Measurements from ENCODE around the gene ZNF416. TPM values are rescaled to one million over a fixed set of nuclear protein-coding genes. Genes with fewer than 3 reads are reported as not detected.

Gene ZNF416
- total RNA-seq, 2 experiments from 2014 or later = 5.2 to 5.7 TPM

DNA sequence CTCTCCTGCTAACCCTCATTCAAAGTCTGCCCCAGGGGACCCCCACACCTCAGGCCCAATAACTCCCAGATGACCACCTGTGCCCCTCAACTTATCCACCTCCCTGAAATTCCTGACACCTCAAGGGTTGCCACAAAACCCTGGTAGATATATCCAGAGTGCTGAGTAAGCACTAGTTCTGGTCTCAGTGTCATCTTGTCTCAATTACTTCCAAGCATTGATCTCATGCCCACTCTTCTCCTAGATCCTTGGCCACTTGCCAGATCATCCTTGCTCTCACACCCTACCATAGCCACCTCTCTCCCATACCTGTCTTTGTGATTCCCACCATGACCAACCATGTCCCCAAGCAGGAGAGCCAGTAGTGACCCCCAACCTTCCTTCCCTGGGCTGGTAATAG, 2.0 kb downstream of the ZNF416 start:
- H3K4me3 ChIP-seq (ENCODE audit: low read length) = no peak overlapping the region

DNA sequence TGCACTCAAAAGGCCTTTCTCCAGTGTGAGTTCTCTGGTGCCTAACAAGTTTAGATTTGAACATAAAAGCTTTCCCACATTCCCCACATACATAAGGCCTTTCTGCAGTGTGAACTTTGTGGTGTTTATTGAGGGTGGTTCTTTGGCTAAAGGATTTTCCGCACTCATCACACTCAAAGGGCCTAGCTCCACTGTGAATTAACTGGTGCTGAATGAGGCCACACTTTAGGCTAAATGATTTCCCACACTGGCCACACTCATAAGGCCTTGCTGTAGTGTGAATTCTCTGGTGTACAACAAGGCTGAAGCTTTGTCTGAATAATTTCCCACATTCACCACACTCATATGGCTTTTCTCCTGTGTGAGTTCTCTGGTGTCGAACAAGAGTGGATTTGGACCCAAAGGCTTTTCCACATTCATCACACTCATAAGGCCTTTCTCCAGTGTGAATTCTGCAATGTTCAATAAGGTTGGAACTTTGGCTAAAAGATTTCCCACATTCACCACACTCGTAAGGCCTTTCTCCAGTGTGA, 6.2 kb downstream of the ZNF416 start:
- Mint-ChIP-seq H3K4me1 (ENCODE audit: low read depth) (peaks cover 13% of the 10 kb centered on the region), H3K27me3 (no peaks in the 10 kb centered on the region), H3K27ac (no peak overlapping the region), H3K36me3 (ENCODE audit: low read depth) (peaks cover 94% of the 10 kb centered on the region), H3K9me3 (peaks cover 26% of the 10 kb centered on the region), H3K4me3 (no peak overlapping the region)
- Histone ChIP-seq H3K36me3 (ENCODE audit: insufficient read depth, low read length) (peaks cover 42% of the 10 kb centered on the region), H3K9me3 (ENCODE audit: control insufficient read depth in 1 of 2, insufficient read depth in 1 of 2, low read length in 2 of 2) (peaks cover 52 to 92% of the 10 kb centered on the region in 2 experiments), H3K4me3 (ENCODE audit: low read length) (no peak overlapping the region), H3K27me3 (ENCODE audit: control insufficient read depth in 1 of 2, insufficient read depth in 2 of 2, low read length in 2 of 2) (no peaks in the 10 kb centered on the region), H3K4me1 (ENCODE audit: insufficient read depth, low read length) (peaks cover 2% of the 10 kb centered on the region), H3K27ac (ENCODE audit: low read depth in 1 of 2, low read length in 2 of 2) (no peak overlapping the region)
- ATAC-seq (ENCODE audit: poor library complexity) (no peak), DNase-seq (no peak)
- intact Hi-C loops (cut with DNase I, micrococcal nuclease) = no loop called here
- POLR2A ChIA-PET = no interaction called here
- CTCF ChIA-PET = no interaction called here
- TF ChIP-seq, protein P1, sequence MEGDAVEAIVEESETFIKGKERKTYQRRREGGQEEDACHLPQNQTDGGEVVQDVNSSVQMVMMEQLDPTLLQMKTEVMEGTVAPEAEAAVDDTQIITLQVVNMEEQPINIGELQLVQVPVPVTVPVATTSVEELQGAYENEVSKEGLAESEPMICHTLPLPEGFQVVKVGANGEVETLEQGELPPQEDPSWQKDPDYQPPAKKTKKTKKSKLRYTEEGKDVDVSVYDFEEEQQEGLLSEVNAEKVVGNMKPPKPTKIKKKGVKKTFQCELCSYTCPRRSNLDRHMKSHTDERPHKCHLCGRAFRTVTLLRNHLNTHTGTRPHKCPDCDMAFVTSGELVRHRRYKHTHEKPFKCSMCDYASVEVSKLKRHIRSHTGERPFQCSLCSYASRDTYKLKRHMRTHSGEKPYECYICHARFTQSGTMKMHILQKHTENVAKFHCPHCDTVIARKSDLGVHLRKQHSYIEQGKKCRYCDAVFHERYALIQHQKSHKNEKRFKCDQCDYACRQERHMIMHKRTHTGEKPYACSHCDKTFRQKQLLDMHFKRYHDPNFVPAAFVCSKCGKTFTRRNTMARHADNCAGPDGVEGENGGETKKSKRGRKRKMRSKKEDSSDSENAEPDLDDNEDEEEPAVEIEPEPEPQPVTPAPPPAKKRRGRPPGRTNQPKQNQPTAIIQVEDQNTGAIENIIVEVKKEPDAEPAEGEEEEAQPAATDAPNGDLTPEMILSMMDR (IDR thresholded peaks at IDR 0.05) = no peak

More for the DNA sequence above, 2.0 kb downstream of the ZNF416 start:
- Histone ChIP-seq H3K27me3 (ENCODE audit: control insufficient read depth in 1 of 2, insufficient read depth in 2 of 2, low read length in 2 of 2) (no peaks in the 10 kb centered on the region), H3K9me3 (ENCODE audit: control insufficient read depth in 1 of 2, insufficient read depth in 1 of 2, low read length in 2 of 2) (peaks cover 42 to 54% of the 10 kb centered on the region in 2 experiments), H3K27ac (ENCODE audit: low read depth in 1 of 2, low read length in 2 of 2) (no peak overlapping the region), H3K36me3 (ENCODE audit: insufficient read depth, low read length) (peaks cover 42% of the 10 kb centered on the region), H3K4me1 (ENCODE audit: insufficient read depth, low read length) (peaks cover 21% of the 10 kb centered on the region)
- H3K4me3 Mint-ChIP-seq = peak overlapping the region; percentile 79
- no peaks in the 10 kb centered on the region for H3K27me3 Mint-ChIP-seq
- ChIA-PET CTCF (no interaction called here), POLR2A (no interaction called here)
- intact Hi-C loops (cut with DNase I, micrococcal nuclease) = loop anchor here (1.0 to 5.0 kb wide), 4 partner anchors 15 to 106 kb away; partner anchors contain the start of genes ZNF211 (in 1 of the 2), ZNF549 (in 1 of the 2) and ZNF551 (in 1 of the 2)
- H3K4me1 Mint-ChIP-seq (ENCODE audit: low read depth) = peaks cover 27% of the 10 kb centered on the region
- peaks cover 31% of the 10 kb centered on the region for H3K9me3 Mint-ChIP-seq
- no peak overlapping the region for H3K27ac Mint-ChIP-seq
- TF ChIP-seq, protein P1 (IDR thresholded peaks at IDR 0.05) = no peak
- H3K36me3 Mint-ChIP-seq (ENCODE audit: low read depth) = peaks cover 83% of the 10 kb centered on the region
- ATAC-seq (ENCODE audit: poor library complexity) (no peak), DNase-seq (no peak)

DNA sequence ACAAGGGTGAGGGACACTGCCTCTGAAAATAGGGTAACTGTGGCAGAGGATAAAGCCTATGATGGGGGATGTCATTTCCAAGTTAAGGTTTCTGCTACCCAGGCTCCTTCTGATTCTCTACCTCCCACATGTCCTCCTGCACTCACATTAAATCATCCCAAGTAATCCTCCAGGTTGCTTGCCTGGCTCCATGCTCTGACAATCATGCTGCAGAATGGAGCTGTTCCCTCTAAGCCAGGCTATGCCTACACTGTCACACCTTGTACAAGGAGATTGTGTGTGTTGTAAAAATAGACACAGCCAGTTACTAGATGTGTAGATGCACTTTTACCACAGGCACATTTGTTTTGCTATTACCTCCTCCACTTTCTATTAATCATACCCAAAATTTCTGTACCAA, 8.0 kb downstream of the ZNF416 start:
- H3K36me3 Mint-ChIP-seq (ENCODE audit: low read depth) = peaks cover 92% of the 10 kb centered on the region
- no peaks in the 10 kb centered on the region for H3K4me1 Mint-ChIP-seq (ENCODE audit: low read depth)
- ChIA-PET CTCF (no interaction called here), POLR2A (no interaction called here)
- no peaks in the 10 kb centered on the region for H3K27me3 ChIP-seq (ENCODE audit: control insufficient read depth in 1 of 2, insufficient read depth in 2 of 2, low read length in 2 of 2)
- H3K27ac Mint-ChIP-seq = no peak overlapping the region
- peaks cover 36% of the 10 kb centered on the region for H3K36me3 ChIP-seq (ENCODE audit: insufficient read depth, low read length)
- H3K9me3 ChIP-seq (ENCODE audit: control insufficient read depth in 1 of 2, insufficient read depth in 1 of 2, low read length in 2 of 2) = peaks cover 48 to 96% of the 10 kb centered on the region in 2 experiments
- no peak overlapping the region for H3K27ac ChIP-seq (ENCODE audit: low read depth in 1 of 2, low read length in 2 of 2)
- H3K27me3 Mint-ChIP-seq = no peaks in the 10 kb centered on the region
- TF ChIP-seq, protein P1 (IDR thresholded peaks at IDR 0.05) = no peak
- DNase-seq = no peak
- peaks cover 19% of the 10 kb centered on the region for H3K9me3 Mint-ChIP-seq
- no peaks in the 10 kb centered on the region for H3K4me1 ChIP-seq (ENCODE audit: insufficient read depth, low read length)
- no peak overlapping the region for H3K4me3 ChIP-seq (ENCODE audit: low read length)
- no peak for ATAC-seq (ENCODE audit: poor library complexity)
- intact Hi-C loops (cut with DNase I, micrococcal nuclease) = no loop called here
- H3K4me3 Mint-ChIP-seq = no peak overlapping the region

Measured in CD4-positive, alpha-beta T cell (primary cell).